Upper lobe of right lung (tissue), 1 donor: ENCODE data around the gene PRDM15. TPM values are rescaled to one million over a fixed set of nuclear protein-coding genes. Genes with fewer than 3 reads are reported as not detected.

ENCODE experiments used
- ATAC-seq: fragments of 200-7000 bp; cut with Tn5 transposase; one replicate; pipeline ENCODE4 v1.9.1; 2020; ENCODE audit warnings: mild to moderate bottlenecking, moderate library complexity
- DNase-seq: peaks from one replicate; pipeline ENCODE4 v3.0.0-alpha.2; 2020
- H3K27ac ChIP-seq: fragments of 200-600 bp; one replicate; pipeline ENCODE4 v1.8.0; 2022
- H3K27me3 ChIP-seq: fragments of 200-600 bp; one replicate; pipeline ENCODE4 v1.8.0; 2022; ENCODE audit warnings: mild to moderate bottlenecking
- H3K36me3 ChIP-seq: fragments of 200-600 bp; one replicate; pipeline ENCODE4 v1.8.0; 2022
- H3K4me1 ChIP-seq: fragments of 200-600 bp; one replicate; pipeline ENCODE4 v1.8.0; 2022
- H3K4me3 ChIP-seq: fragments of 200-600 bp; one replicate; pipeline ENCODE4 v1.8.0; 2022; ENCODE audit warnings: mild to moderate bottlenecking
- H3K9me3 ChIP-seq: fragments of 200-600 bp; one replicate; pipeline ENCODE4 v1.8.0; 2022
- intact Hi-C: fragments of 100-400 bp; cut with DNase I; formaldehyde crosslinking; loops from one replicate; pipeline ENCODE4 v1.11.0; 2022
- total RNA-seq: library from RNA; stranded (reverse); fragmentation: NEBNext Ultra II Directional; extraction: Animal tissue kit (Norgen Biotek cat#: 25700); gene quantifications from one replicate; pipeline ENCODE4 v1.2.1, GENCODE V29; 2021
- TF ChIP-seq, protein P1 (sequence below): fragments of 200-600 bp; IDR thresholded peaks from one replicate; pipeline ENCODE4 v1.8.0; 2022; ENCODE audit warnings: antibody characterized with exemption
- donor health status: DM: no; HTN: yes; CAD: no; lungs with severe emphysema.

PRDM15 gene
- total RNA-seq, 1 donor from 2014 or later: 7.4 TPM

DNA sequence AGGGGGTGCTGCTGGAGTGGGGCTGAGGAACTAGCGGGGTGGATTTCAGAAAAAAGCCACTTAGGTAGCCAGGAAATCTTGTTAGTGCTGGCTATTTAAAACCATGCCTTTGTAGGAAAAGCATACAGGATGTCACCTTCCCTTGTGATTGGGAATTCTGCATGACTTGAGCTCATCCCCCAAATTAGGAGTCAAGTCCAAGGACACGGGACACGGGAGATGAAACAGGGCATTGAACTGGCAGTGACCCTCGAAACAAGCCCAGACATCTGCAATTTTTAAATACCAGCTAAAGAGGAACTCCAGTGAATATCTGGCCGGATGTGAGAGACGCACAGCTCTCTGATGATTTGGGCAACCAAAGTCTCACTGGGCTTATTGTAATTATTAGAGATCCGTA, 41.9 kb upstream of the PRDM15 start:
- intact Hi-C loops: no loop called here
- Histone ChIP-seq H3K4me1 (peaks cover 23% of the 10 kb centered on the region), H3K36me3 (peaks cover 23% of the 10 kb centered on the region), H3K27me3 (no peaks in the 10 kb centered on the region), H3K27ac (no peak overlapping the region), H3K4me3 (no peak overlapping the region), H3K9me3 (no peaks in the 10 kb centered on the region)
- TF ChIP-seq, protein P1, sequence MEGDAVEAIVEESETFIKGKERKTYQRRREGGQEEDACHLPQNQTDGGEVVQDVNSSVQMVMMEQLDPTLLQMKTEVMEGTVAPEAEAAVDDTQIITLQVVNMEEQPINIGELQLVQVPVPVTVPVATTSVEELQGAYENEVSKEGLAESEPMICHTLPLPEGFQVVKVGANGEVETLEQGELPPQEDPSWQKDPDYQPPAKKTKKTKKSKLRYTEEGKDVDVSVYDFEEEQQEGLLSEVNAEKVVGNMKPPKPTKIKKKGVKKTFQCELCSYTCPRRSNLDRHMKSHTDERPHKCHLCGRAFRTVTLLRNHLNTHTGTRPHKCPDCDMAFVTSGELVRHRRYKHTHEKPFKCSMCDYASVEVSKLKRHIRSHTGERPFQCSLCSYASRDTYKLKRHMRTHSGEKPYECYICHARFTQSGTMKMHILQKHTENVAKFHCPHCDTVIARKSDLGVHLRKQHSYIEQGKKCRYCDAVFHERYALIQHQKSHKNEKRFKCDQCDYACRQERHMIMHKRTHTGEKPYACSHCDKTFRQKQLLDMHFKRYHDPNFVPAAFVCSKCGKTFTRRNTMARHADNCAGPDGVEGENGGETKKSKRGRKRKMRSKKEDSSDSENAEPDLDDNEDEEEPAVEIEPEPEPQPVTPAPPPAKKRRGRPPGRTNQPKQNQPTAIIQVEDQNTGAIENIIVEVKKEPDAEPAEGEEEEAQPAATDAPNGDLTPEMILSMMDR: no peak
- DNase-seq (no peak), ATAC-seq (peak; percentile 44)

DNA sequence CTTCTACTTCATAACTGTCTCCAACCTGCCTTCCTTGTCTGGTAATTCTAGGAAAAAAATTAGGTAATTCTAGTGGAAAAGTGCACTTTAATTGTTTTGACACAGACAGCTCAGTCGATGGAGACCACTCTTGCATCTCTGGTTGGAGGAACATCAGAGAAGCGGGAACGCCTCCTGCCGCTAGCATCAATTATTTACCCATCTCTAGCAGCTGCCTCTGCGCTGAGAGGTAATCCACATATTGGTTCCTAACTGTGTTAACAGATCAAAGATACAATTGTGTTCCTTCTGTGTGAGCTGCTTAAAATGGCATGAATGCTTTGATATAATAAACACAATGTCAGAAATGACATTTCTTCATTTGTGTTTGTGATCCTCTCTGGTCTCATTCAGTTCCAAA, 41.3 kb upstream of the PRDM15 start:
- no peaks in the 10 kb centered on the region for H3K9me3 ChIP-seq
- peaks cover 29% of the 10 kb centered on the region for H3K36me3 ChIP-seq
- TF ChIP-seq, protein P1: no peak
- no peak for DNase-seq
- H3K4me3 ChIP-seq: no peak overlapping the region
- ATAC-seq: no peak
- peaks cover 18% of the 10 kb centered on the region for H3K4me1 ChIP-seq
- H3K27ac ChIP-seq: no peak overlapping the region
- no peaks in the 10 kb centered on the region for H3K27me3 ChIP-seq
- intact Hi-C loops: no loop called here

DNA sequence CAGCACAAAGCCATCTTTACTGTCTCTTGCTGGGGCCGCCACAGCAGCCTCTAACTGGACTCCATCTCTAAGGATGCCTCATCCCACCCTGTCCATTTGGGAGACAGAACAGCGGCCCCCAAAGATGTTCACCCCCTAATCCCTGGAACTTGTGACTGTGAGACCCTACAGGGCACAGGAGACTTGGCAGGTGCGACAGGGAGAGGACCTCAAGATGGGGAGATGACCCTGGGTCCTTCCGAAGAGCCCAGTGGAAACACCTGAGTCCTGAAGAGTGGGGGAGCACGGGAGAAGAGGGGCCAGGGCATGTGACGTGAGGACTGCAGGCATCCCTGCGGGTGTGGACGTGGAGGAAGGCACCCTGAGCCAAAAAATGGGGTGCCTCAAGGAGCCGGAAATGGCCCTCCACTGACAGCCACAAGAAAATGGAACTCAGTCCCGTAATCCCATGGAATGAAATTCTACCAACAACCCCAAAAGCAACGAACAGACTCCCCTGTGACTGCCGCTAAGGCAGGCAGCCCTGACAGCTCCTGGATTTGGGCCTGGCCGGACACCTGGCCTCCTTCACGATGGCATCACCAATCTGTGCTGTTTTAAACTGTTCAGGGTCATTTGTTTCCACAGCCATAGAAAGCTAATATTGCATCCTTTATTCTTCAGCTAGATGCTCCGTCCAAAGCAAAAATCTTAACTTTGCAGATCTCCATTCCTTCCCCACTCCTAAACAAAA, 40.7 kb upstream of the PRDM15 start:
- H3K4me1 ChIP-seq: peaks cover 13% of the 10 kb centered on the region
- intact Hi-C loops: no loop called here
- TF ChIP-seq, protein P1: no peak
- H3K36me3 ChIP-seq: peaks cover 31% of the 10 kb centered on the region
- H3K27ac ChIP-seq: no peak overlapping the region
- ATAC-seq (no peak), DNase-seq (no peak)
- H3K4me3 ChIP-seq: no peak overlapping the region
- no peaks in the 10 kb centered on the region for H3K27me3 ChIP-seq
- H3K9me3 ChIP-seq: no peaks in the 10 kb centered on the region

DNA sequence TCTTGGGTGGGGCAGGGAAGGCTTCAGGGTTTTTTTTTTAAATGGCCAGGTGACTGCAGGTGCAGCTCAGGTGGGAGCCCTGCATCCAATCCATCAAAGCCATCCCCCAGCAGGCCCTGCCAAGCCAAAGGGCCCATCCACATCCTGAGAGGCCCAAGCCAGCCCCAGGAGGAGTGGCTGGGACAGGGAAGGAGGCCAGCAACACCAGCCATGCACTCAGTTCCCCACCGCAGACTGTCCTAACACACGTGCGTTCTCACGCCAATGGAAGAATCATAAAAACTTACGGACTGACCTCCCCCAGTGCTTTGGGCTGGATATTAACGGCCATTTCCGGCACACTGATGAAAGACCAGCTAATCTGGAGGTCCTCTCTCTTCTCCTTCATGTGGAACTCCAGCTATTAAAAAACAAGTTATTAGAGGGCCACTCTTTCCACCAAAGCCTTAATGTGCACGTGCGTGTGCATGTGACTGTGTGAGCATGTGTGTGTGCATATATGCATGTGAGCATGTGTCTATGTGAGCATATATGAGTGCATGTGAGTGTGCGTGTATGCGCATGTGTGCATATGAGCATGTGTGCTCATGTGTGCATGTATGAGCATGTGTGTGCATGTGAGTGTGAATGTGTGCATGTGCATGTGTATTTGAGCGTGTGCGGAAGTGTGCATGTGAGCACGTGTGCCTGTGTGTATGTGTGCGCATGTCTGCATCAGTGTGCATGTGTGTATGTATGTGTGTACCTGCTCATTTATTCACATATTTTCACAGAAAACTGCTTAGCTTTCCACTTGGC, 39.6 kb upstream of the PRDM15 start:
- Histone ChIP-seq H3K27me3 (no peaks in the 10 kb centered on the region), H3K9me3 (no peaks in the 10 kb centered on the region), H3K4me3 (no peak overlapping the region), H3K36me3 (peaks cover 41% of the 10 kb centered on the region), H3K27ac (no peak overlapping the region), H3K4me1 (peaks cover 7% of the 10 kb centered on the region)
- ATAC-seq (no peak), DNase-seq (no peak)
- intact Hi-C loops: no loop called here
- TF ChIP-seq, protein P1: no peak

DNA sequence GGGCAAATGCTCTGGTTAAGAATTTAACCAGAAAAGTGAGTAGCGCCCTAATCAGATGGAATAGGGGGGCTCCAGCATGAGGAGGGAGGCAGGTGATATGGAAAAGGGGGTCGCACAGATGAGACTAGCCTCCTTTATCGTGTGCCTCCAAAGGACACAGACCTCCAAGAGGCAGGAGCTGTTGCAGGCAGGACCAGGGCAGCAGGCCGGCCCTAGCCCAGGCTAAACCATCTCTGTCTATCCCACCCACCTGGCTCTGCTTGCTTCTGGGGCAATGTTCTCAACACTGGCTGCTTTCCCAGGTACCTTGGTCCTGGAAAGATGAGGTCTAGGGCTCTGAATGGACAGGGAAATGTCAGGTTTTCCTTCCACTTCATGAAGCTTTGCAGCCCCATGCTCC, 38.4 kb upstream of the PRDM15 start:
- no peak for DNase-seq
- intact Hi-C loops: no loop called here
- Histone ChIP-seq H3K36me3 (peaks cover 54% of the 10 kb centered on the region), H3K4me1 (no peaks in the 10 kb centered on the region), H3K4me3 (no peak overlapping the region), H3K9me3 (no peaks in the 10 kb centered on the region), H3K27ac (no peak overlapping the region), H3K27me3 (no peaks in the 10 kb centered on the region)
- ATAC-seq: no peak
- TF ChIP-seq, protein P1: no peak
